GM23338 (cell line): ENCODE data around the gene RANGAP1. TPM values are rescaled to one million over a fixed set of nuclear protein-coding genes. Genes with fewer than 3 reads are reported as not detected.
A peak's percentile ranks its signal among the peaks of the same experiment; 100 is the strongest.

Experiments
- ATAC-seq: fragments of 200-7000 bp; cut with Tn5 transposase; 3 replicates; pipeline ENCODE4 v1.9.1; 2020
- DNase-seq: peaks from one replicate; pipeline ENCODE4 v3.0.0-alpha.2; 2015; ENCODE audit warnings: low spot score
- H2AFZ ChIP-seq: fragments of 200-600 bp; sonication (generic); 2 replicates; pipeline ENCODE4 v1.8.0; 2016; ENCODE audit warnings: antibody characterized with exemption, mild to moderate bottlenecking, moderate library complexity
- H3F3A ChIP-seq: fragments of 200-600 bp; sonication (generic); replicated peaks from 2 replicates; pipeline ENCODE4 v1.8.0; 2017; ENCODE audit warnings: antibody characterized with exemption, mixed run types, low read depth
- H3K27ac ChIP-seq: fragments of 200-600 bp; sonication (generic); 2 replicates; pipeline ENCODE4 v1.6.1; 2016; ENCODE audit warnings: low read depth
- H3K27me3 ChIP-seq: fragments of 200-600 bp; sonication (generic); 2 replicates; pipeline ENCODE4 v1.8.0; 2016; ENCODE audit warnings: mild to moderate bottlenecking, mixed run types, moderate library complexity; ENCODE audit not compliant: insufficient read depth
- H3K36me3 ChIP-seq: fragments of 200-600 bp; sonication (generic); 2 replicates; pipeline ENCODE4 v1.8.0; 2016; ENCODE audit warnings: mild to moderate bottlenecking; ENCODE audit not compliant: insufficient read depth
- H3K4me1 ChIP-seq: fragments of 200-600 bp; sonication (generic); 2 replicates; pipeline ENCODE4 v1.8.0; 2016; ENCODE audit warnings: mild to moderate bottlenecking, moderate library complexity; ENCODE audit not compliant: insufficient read depth
- H3K4me2 ChIP-seq: fragments of 200-600 bp; sonication (generic); 2 replicates; pipeline ENCODE4 v1.7.1; 2017; ENCODE audit warnings: mixed run types
- H3K4me3 ChIP-seq: fragments of 200-600 bp; sonication (generic); 2 replicates; pipeline ENCODE4 v1.6.1; 2016; ENCODE audit warnings: mixed run types
- H3K79me2 ChIP-seq: fragments of 200-600 bp; sonication (generic); replicated peaks from 2 replicates; pipeline ENCODE4 v1.8.0; 2017; ENCODE audit warnings: mild to moderate bottlenecking; ENCODE audit not compliant: insufficient read depth
- H3K9me2 ChIP-seq: fragments of 200-600 bp; sonication (generic); 2 replicates; pipeline ENCODE4 v1.8.0; 2017; ENCODE audit not compliant: insufficient read depth
- H4K20me1 ChIP-seq: fragments of 200-600 bp; sonication (generic); replicated peaks from 2 replicates; pipeline ENCODE4 v1.8.0; 2017; ENCODE audit warnings: mild to moderate bottlenecking; ENCODE audit not compliant: insufficient read depth
- H3K27ac Mint-ChIP-seq: 2 replicates; pipeline ENCODE4 v1.8.0; 2020; ENCODE audit warnings: inconsistent platforms, mild to moderate bottlenecking, moderate library complexity, mixed read lengths
- H3K27me3 Mint-ChIP-seq: 3 replicates; pipeline ENCODE4 v1.8.0; 2022; ENCODE audit warnings: low read depth, mild to moderate bottlenecking, moderate library complexity, mixed read lengths, inconsistent platforms; ENCODE audit not compliant: insufficient read depth, poor library complexity
- H3K36me3 Mint-ChIP-seq: 3 replicates; pipeline ENCODE4 v1.8.0; 2021; ENCODE audit warnings: low read depth, mild to moderate bottlenecking, inconsistent platforms, moderate library complexity, mixed read lengths
- H3K4me1 Mint-ChIP-seq: 3 replicates; pipeline ENCODE4 v1.8.0; 2020; ENCODE audit warnings: mild to moderate bottlenecking, inconsistent platforms, mixed read lengths
- H3K4me3 Mint-ChIP-seq: 3 replicates; pipeline ENCODE4 v1.8.0; 2021; ENCODE audit warnings: moderate library complexity, mild to moderate bottlenecking, inconsistent platforms, mixed read lengths
- H3K9me3 Mint-ChIP-seq: 3 replicates; pipeline ENCODE4 v1.8.0; 2020; ENCODE audit warnings: moderate library complexity, mild to moderate bottlenecking, inconsistent platforms, mixed read lengths
- CTCF ChIP-seq, 2 experiments: fragments of 200-600 bp in 1 of 2; sonication (generic) in 1 of 2; conservative IDR thresholded peaks; 2 replicates each; pipeline versions ENCODE4 v1.5.1 to v1.6.1; 2016 to 2017; ENCODE audit warnings: antibody characterized with exemption in 2 of 2, low read depth in 2 of 2, mild to moderate bottlenecking in 2 of 2, moderate library complexity in 1 of 2
- EZH2phosphoT487 ChIP-seq: fragments of 200-600 bp; sonication (generic); IDR thresholded peaks from one replicate; pipeline ENCODE4 v1.8.1; 2018; ENCODE audit warnings: antibody characterized with exemption; ENCODE audit not compliant: unreplicated experiment
- JUNB ChIP-seq: IDR thresholded peaks from one replicate; pipeline ENCODE4 v1.6.1; 2016; ENCODE audit warnings: antibody characterized with exemption; ENCODE audit not compliant: unreplicated experiment
- STAT1 ChIP-seq: IDR thresholded peaks from one replicate; pipeline ENCODE4 v1.6.1; 2016; ENCODE audit warnings: antibody characterized with exemption; ENCODE audit not compliant: unreplicated experiment
- polyA plus RNA-seq: library from polyadenylated mRNA; unstranded; fragments of >200 nt; fragmentation: Nextera tagmentation; extraction: Ambion mirVana; gene quantifications from 2 replicates; pipeline ENCODE4 v1.2.1, GENCODE V29; 2016
- total RNA-seq: library from RNA; depleted of rRNA; stranded (reverse); fragments of >200 nt; shearing (Covaris generic); gene quantifications from 2 replicates; pipeline ENCODE4 v1.2.3, GENCODE V29; 2014

Gene RANGAP1
- total and polyA plus RNA-seq, 2 experiments from 2014 or later, result 54.7 to 141 TPM

GRCh38 chr22:41271787-41272186 lies 14.2 kb downstream of the RANGAP1 start:
- H3K4me2 ChIP-seq, result no peak overlapping the region
- ATAC-seq (peak; percentile 54), DNase-seq (no peak)
- H3K4me1 ChIP-seq, result no peaks in the 10 kb centered on the region
- peaks cover 8% of the 10 kb centered on the region for H3K27me3 Mint-ChIP-seq
- H4K20me1 ChIP-seq, result peaks cover 26% of the 10 kb centered on the region
- H3K4me3 Mint-ChIP-seq, result no peak overlapping the region
- TF ChIP-seq STAT1, result no peak
- no peak for TF ChIP-seq JUNB
- TF ChIP-seq EZH2phosphoT487, result no peak
- peaks cover 20% of the 10 kb centered on the region; the same call in 1 of the 2 replicates for H3K79me2 ChIP-seq
- no peak overlapping the region for H3K27ac ChIP-seq
- no peaks in the 10 kb centered on the region for H3K9me2 ChIP-seq
- no peaks in the 10 kb centered on the region; the same call in 2 of the 3 replicates for H3K4me1 Mint-ChIP-seq
- H2AFZ ChIP-seq, result no peak overlapping the region
- H3K27me3 ChIP-seq, result no peaks in the 10 kb centered on the region
- H3F3A ChIP-seq, result 0 out of 2 replicates have a peak, but pooled peaks cover 21% of the 10 kb centered on the region
- H3K9me3 Mint-ChIP-seq, result no peaks in the 10 kb centered on the region
- H3K36me3 Mint-ChIP-seq, result peaks cover 82% of the 10 kb centered on the region
- no peak overlapping the region for H3K4me3 ChIP-seq
- H3K27ac Mint-ChIP-seq, result no peak overlapping the region
- peaks cover 81% of the 10 kb centered on the region for H3K36me3 ChIP-seq

GRCh38 chr22:41267958-41268357 lies 18.0 kb downstream of the RANGAP1 start:
- ATAC-seq, result no peak
- peaks cover 3% of the 10 kb centered on the region for H3K27me3 Mint-ChIP-seq

GRCh38 chr22:41264408-41264941 lies 21.5 kb downstream of the RANGAP1 start:
- peaks cover 9% of the 10 kb centered on the region; the same call in 1 of the 2 replicates for H3K79me2 ChIP-seq
- no peaks in the 10 kb centered on the region for H3K4me1 ChIP-seq
- H3K4me3 Mint-ChIP-seq, result no peak overlapping the region
- 0 out of 2 replicates have a peak, but pooled peaks cover 8% of the 10 kb centered on the region for H3F3A ChIP-seq
- no peak overlapping the region for H2AFZ ChIP-seq
- no peak overlapping the region for H3K4me3 ChIP-seq
- H3K27ac ChIP-seq, result no peak overlapping the region
- TF ChIP-seq STAT1, result no peak
- peaks cover 29% of the 10 kb centered on the region for H4K20me1 ChIP-seq
- peaks cover 5% of the 10 kb centered on the region for H3K27me3 Mint-ChIP-seq
- H3K36me3 ChIP-seq, result peaks cover 72% of the 10 kb centered on the region
- no peaks in the 10 kb centered on the region for H3K9me2 ChIP-seq
- peaks cover 94% of the 10 kb centered on the region for H3K36me3 Mint-ChIP-seq
- no peaks in the 10 kb centered on the region for H3K27me3 ChIP-seq
- H3K9me3 Mint-ChIP-seq, result no peaks in the 10 kb centered on the region
- H3K27ac Mint-ChIP-seq, result no peak overlapping the region
- ATAC-seq (no peak), DNase-seq (no peak)
- H3K4me1 Mint-ChIP-seq, result no peaks in the 10 kb centered on the region
- H3K4me2 ChIP-seq, result no peak overlapping the region

More at GRCh38 chr22:41267958-41268357, 18.0 kb downstream of the RANGAP1 start:
- no peaks in the 10 kb centered on the region for H3K9me3 Mint-ChIP-seq
- H3K79me2 ChIP-seq, result peaks cover 13% of the 10 kb centered on the region; the same call in 1 of the 2 replicates
- no peak overlapping the region for H3K4me3 Mint-ChIP-seq
- H3K9me2 ChIP-seq, result no peaks in the 10 kb centered on the region
- peak; percentile 36 for DNase-seq
- no peak overlapping the region for H3K4me3 ChIP-seq
- peaks cover 70% of the 10 kb centered on the region for H3K36me3 ChIP-seq
- no peaks in the 10 kb centered on the region for H3K4me1 Mint-ChIP-seq
- H4K20me1 ChIP-seq, result peaks cover 17% of the 10 kb centered on the region
- H3F3A ChIP-seq, result 0 out of 2 replicates have a peak, but pooled peaks cover 7% of the 10 kb centered on the region
- no peak overlapping the region for H2AFZ ChIP-seq
- peaks cover 83% of the 10 kb centered on the region for H3K36me3 Mint-ChIP-seq
- no peak overlapping the region for H3K27ac ChIP-seq
- no peaks in the 10 kb centered on the region for H3K4me1 ChIP-seq
- no peaks in the 10 kb centered on the region for H3K27me3 ChIP-seq
- no peak overlapping the region for H3K4me2 ChIP-seq
- TF ChIP-seq JUNB, result no peak
- TF ChIP-seq CTCF (conservative IDR thresholded peaks at IDR 0.05; ENCODE audit: low read depth in 2 of 2), result peak in 1 of 2 experiments; percentile 13; a peak in 2 of 4 replicates
- H3K27ac Mint-ChIP-seq, result no peak overlapping the region
